DOHH2 (cell line): ENCODE results near the gene OR1D5.

ENCODE experiments used
- H3F3A ChIP-seq: fragments of 200-600 bp; sonication (generic), shearing (Covaris generic); 2 replicates; pipeline ENCODE4 v1.6.0; 2016; ENCODE audit warnings: antibody characterized with exemption, mild to moderate bottlenecking; ENCODE audit not compliant: control insufficient read depth, insufficient read depth
- H3K27ac ChIP-seq: fragments of 200-600 bp; sonication (generic); 2 replicates; pipeline ENCODE4 v1.5.1; 2014; ENCODE audit warnings: low read depth, mild to moderate bottlenecking, low read length, moderate library complexity
- H3K27me3 ChIP-seq: fragments of 200-600 bp; sonication (generic); 2 replicates; pipeline ENCODE4 v1.6.1; 2014; ENCODE audit warnings: mild to moderate bottlenecking, low read length, mixed read lengths; ENCODE audit not compliant: control insufficient read depth
- H3K36me3 ChIP-seq: fragments of 200-600 bp; sonication (generic); 2 replicates; pipeline ENCODE4 v1.6.1; 2014; ENCODE audit warnings: mild to moderate bottlenecking, low read length, moderate library complexity, mixed read lengths; ENCODE audit not compliant: control insufficient read depth
- H3K4me1 ChIP-seq: fragments of 200-600 bp; sonication (generic); 2 replicates; pipeline ENCODE4 v1.6.1; 2014; ENCODE audit warnings: mild to moderate bottlenecking, low read length, mixed read lengths; ENCODE audit not compliant: control insufficient read depth
- H3K4me2 ChIP-seq: fragments of 200-600 bp; sonication (generic); 2 replicates; pipeline ENCODE4 v1.6.0; 2014; ENCODE audit warnings: mild to moderate bottlenecking, low read length, moderate library complexity
- H3K4me3 ChIP-seq: fragments of 200-600 bp; sonication (generic); 2 replicates; pipeline ENCODE4 v1.5.1; 2014; ENCODE audit warnings: mild to moderate bottlenecking, low read length, mixed read lengths
- H3K79me2 ChIP-seq: fragments of 200-600 bp; sonication (generic); 2 replicates; pipeline ENCODE4 v1.6.1; 2014; ENCODE audit warnings: mild to moderate bottlenecking, low read length, mixed read lengths; ENCODE audit not compliant: control insufficient read depth
- H3K9me2 ChIP-seq: fragments of 200-600 bp; sonication (generic); replicated peaks from 2 replicates; pipeline ENCODE4 v1.6.1; 2014; ENCODE audit warnings: mild to moderate bottlenecking, low read length, mixed read lengths; ENCODE audit not compliant: control insufficient read depth
- H3K9me3 ChIP-seq: fragments of 200-600 bp; sonication (generic); 2 replicates; pipeline ENCODE4 v1.6.1; 2014; ENCODE audit warnings: antibody characterized with exemption, low read length, mixed read lengths; ENCODE audit not compliant: control insufficient read depth, insufficient read depth
- H4K20me1 ChIP-seq: fragments of 200-600 bp; sonication (generic); 2 replicates; pipeline ENCODE4 v1.6.0; 2014; ENCODE audit warnings: low read depth, mild to moderate bottlenecking, antibody characterized with exemption, low read length, moderate library complexity; ENCODE audit not compliant: control insufficient read depth, insufficient read depth
- CTCF ChIP-seq: fragments of 200-600 bp; sonication (generic); IDR thresholded peaks from one replicate; pipeline ENCODE4 v1.5.1; 2014; ENCODE audit warnings: antibody characterized with exemption, mild to moderate bottlenecking, low read depth, low read length; ENCODE audit not compliant: poor library complexity, severe bottlenecking
- EZH2phosphoT487 ChIP-seq: fragments of 200-600 bp; sonication (generic); IDR thresholded peaks from 2 replicates; pipeline ENCODE4 v1.6.1; 2017; ENCODE audit warnings: borderline replicate concordance, mild to moderate bottlenecking, antibody characterized with exemption, low read length, moderate library complexity, mixed read lengths

Gene OR1D5

DNA sequence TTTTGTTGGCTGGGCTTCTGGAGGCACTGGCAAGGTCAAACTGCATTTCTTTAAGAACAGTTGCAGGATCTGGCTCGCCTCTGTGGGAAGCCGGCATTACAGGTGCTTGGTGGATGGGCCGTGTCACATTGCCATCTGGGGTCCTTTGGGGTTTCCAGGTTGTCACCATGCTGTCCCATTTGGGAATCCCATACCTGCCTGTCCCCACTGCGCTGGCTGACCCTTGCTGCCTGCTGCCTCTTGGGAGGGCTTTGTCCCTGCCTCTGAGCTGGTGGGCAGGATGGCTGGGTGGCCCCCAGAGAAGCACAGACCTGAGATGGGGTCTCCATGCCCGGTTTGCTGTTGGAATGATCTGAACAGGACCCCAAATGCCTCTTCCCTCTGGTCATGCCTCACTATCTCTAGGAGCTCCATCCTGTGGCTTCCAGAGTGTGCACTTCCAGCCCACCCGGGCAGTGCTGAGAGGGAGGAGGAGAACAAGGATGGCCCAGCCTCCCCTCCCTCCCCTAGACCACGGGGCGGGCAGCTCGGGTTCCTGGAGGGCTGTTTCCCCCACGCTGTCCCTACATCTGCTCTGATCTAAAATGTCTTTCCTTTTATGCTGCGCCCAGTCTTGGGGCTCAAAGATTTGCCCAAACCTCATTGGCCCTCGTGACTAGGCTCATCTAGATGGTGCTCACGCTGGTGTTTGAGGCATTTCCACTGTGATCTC lies 28.0 kb downstream of the OR1D5 start:
- TF ChIP-seq CTCF = no peak
- no peak for TF ChIP-seq EZH2phosphoT487
- Histone ChIP-seq H3K4me3 (no peak overlapping the region), H3K4me1 (peaks cover 13% of the 10 kb centered on the region), H3K27ac (no peak overlapping the region), H3K79me2 (no peaks in the 10 kb centered on the region), H3K9me2 (no peaks in the 10 kb centered on the region), H3K27me3 (no peaks in the 10 kb centered on the region), H3K9me3 (no peaks in the 10 kb centered on the region), H3K36me3 (no peaks in the 10 kb centered on the region), H3F3A (no peaks in the 10 kb centered on the region), H3K4me2 (no peak overlapping the region), H4K20me1 (no peaks in the 10 kb centered on the region)

GRCh38 chr17:3034578-3034920 lies 28.9 kb downstream of the OR1D5 start:
- Histone ChIP-seq H4K20me1 (no peaks in the 10 kb centered on the region), H3K27ac (no peak overlapping the region), H3K9me3 (no peaks in the 10 kb centered on the region), H3K4me3 (no peak overlapping the region), H3K9me2 (no peaks in the 10 kb centered on the region), H3K27me3 (no peaks in the 10 kb centered on the region), H3K79me2 (no peaks in the 10 kb centered on the region), H3K36me3 (peaks cover 1% of the 10 kb centered on the region; the same call in 1 of the 2 replicates), H3K4me1 (peaks cover 7% of the 10 kb centered on the region), H3F3A (no peaks in the 10 kb centered on the region), H3K4me2 (no peak overlapping the region)
- TF ChIP-seq CTCF = no peak
- no peak for TF ChIP-seq EZH2phosphoT487

- H3K36me3 ChIP-seq = peaks cover 6% of the 10 kb centered on the region
Observed at GRCh38 chr17:3033741-3034577, 29.4 kb downstream of the OR1D5 start.

More at GRCh38 chr17:3033741-3034577, 29.4 kb downstream of the OR1D5 start:
- Histone ChIP-seq H3K9me3 (no peaks in the 10 kb centered on the region), H3K79me2 (no peaks in the 10 kb centered on the region), H3K4me3 (no peak overlapping the region), H4K20me1 (no peaks in the 10 kb centered on the region), H3K27me3 (no peaks in the 10 kb centered on the region), H3K27ac (no peak overlapping the region), H3F3A (no peaks in the 10 kb centered on the region), H3K9me2 (no peaks in the 10 kb centered on the region), H3K4me1 (peaks cover 1% of the 10 kb centered on the region), H3K4me2 (no peak overlapping the region)
- TF ChIP-seq CTCF (no peak), EZH2phosphoT487 (no peak)
